ENCODE results near the gene C10orf53. TPM values are rescaled to one million over a fixed set of nuclear protein-coding genes. Genes with fewer than 3 reads are reported as not detected.

C10orf53 gene
- total and polyA plus RNA-seq, 2 donors (not counting 1 experiment from before 2014, with no cell fraction given) = not detected

DNA sequence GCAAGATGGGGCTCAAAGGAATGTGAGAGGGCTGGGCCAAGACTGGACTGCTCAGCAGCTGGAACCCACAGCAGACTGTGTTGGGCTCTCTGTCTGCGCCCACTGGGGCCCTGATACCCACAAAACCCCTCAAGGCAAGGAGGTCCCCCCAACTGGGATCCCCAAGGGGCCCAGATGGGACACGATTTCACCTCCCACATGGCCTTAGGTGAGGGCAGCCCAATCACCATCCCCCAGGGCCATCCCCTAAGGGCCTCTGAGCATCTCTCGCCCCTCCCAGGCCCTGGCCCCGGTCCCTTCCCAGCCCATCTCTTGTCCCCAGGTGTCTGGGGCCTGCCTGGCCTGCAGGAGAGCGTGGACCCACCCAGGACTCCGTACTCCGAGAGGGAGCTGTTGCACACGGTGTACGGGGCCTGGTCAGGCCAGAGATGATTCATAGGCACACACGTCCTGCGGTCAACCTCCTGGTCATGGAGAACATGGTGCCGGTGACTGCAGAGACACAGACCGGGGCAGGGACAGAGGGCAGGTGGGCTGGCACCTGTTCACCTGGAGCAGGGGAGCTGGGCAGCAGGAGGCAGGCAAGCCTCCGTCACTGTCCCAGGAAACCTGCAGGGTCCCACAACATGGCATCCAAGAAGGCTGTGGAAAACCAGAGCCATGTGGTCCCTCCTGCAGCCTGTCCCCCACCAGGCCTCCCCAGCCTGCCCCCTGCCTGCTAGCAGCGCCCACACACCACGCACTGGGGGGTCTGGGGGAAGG is 61.1 kb downstream of the C10orf53 start:
- H3K27me3 ChIP-seq (ENCODE audit: control insufficient read depth, insufficient read depth, low read length) = no peaks in the 10 kb centered on the region
- TF ChIP-seq, protein P1, sequence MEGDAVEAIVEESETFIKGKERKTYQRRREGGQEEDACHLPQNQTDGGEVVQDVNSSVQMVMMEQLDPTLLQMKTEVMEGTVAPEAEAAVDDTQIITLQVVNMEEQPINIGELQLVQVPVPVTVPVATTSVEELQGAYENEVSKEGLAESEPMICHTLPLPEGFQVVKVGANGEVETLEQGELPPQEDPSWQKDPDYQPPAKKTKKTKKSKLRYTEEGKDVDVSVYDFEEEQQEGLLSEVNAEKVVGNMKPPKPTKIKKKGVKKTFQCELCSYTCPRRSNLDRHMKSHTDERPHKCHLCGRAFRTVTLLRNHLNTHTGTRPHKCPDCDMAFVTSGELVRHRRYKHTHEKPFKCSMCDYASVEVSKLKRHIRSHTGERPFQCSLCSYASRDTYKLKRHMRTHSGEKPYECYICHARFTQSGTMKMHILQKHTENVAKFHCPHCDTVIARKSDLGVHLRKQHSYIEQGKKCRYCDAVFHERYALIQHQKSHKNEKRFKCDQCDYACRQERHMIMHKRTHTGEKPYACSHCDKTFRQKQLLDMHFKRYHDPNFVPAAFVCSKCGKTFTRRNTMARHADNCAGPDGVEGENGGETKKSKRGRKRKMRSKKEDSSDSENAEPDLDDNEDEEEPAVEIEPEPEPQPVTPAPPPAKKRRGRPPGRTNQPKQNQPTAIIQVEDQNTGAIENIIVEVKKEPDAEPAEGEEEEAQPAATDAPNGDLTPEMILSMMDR (conservative IDR thresholded peaks at IDR 0.05 in 1 of 2, IDR thresholded peaks at IDR 0.05 in 1 of 2; ENCODE audit: low read depth in 1 of 2, low read length in 2 of 2) = no peak
- no peak for TF ChIP-seq EZH2 (IDR thresholded peaks at IDR 0.05; ENCODE audit: low read length, missing control alignments)

DNA sequence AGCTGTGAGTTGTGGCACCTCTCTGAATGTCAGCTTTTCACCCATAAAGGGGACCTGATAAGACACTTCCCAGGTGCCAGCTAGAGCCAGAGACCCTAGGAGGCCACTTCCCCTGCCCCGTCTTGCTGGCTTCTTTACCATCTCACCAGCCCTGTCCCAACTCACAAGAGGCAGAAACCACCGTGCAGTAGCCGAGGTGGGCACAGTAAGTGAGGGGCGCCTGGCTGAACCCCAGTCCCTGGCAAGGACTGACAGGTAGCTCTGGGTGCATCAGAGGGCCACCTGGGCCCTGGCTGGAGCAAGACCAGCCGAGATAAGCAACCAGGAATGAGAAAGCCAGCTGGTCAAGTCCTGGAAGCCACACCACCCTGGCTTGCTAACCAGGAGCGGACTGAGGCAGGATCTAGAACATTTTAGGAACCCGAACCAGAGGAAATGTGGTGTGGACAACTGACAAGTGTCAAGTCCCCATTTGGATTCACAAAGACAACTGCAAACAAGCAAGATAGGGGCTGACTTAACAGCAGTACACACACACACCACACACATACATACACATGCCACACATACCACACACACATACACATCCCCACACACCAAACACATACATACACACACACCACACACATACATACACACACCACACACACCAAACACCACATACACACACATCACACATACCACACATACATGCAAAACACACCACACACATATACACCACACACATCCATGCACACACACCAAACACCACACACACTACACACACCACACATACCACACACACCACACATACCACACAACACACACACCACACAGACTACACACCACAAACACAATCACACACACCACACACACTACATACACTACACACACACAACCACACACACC is 61.9 kb downstream of the C10orf53 start:
- peak in 1 of 2 donors; percentile 2 for DNase-seq (ENCODE audit: low read depth in 2 of 2)

More for the DNA sequence above, 61.1 kb downstream of the C10orf53 start:
- Histone ChIP-seq H2AFZ (ENCODE audit: low read length) (no peak overlapping the region), H3K4me3 (replicated peaks in 1 of 4; ENCODE audit: control extremely low read depth in 1 of 4, insufficient read depth in 1 of 4, low read depth in 3 of 4, low read length in 4 of 4) (no peak overlapping the region), H3K79me2 (ENCODE audit: control insufficient read depth, insufficient read depth, low read length) (no peaks in the 10 kb centered on the region), H3K4me2 (ENCODE audit: extremely low read depth, insufficient read depth, low read length) (no peak overlapping the region), H3K36me3 (ENCODE audit: control insufficient read depth, insufficient read depth, low read length) (no peaks in the 10 kb centered on the region), H4K20me1 (ENCODE audit: control insufficient read depth, extremely low read depth, insufficient read depth, low read length) (no peaks in the 10 kb centered on the region), H3K4me1 (ENCODE audit: control insufficient read depth, extremely low read depth, insufficient read depth, low read length) (no peaks in the 10 kb centered on the region), H3K9me3 (ENCODE audit: control insufficient read depth, insufficient read depth, low read depth, low read length) (no peaks in the 10 kb centered on the region), H3K27ac (ENCODE audit: insufficient read depth, low read length) (no peak overlapping the region), H3K9ac (ENCODE audit: insufficient read depth, low read length) (no peak overlapping the region)
- no peak for DNase-seq (ENCODE audit: low read depth in 2 of 2)

More for the DNA sequence above, 61.9 kb downstream of the C10orf53 start:
- Histone ChIP-seq H3K4me1 (ENCODE audit: control insufficient read depth, extremely low read depth, insufficient read depth, low read length) (no peaks in the 10 kb centered on the region), H3K79me2 (ENCODE audit: control insufficient read depth, insufficient read depth, low read length) (no peaks in the 10 kb centered on the region), H3K27me3 (ENCODE audit: control insufficient read depth, insufficient read depth, low read length) (no peaks in the 10 kb centered on the region), H3K4me3 (replicated peaks in 1 of 4; ENCODE audit: control extremely low read depth in 1 of 4, insufficient read depth in 1 of 4, low read depth in 3 of 4, low read length in 4 of 4) (no peak overlapping the region), H3K9me3 (ENCODE audit: control insufficient read depth, insufficient read depth, low read depth, low read length) (no peaks in the 10 kb centered on the region), H3K9ac (ENCODE audit: insufficient read depth, low read length) (no peak overlapping the region), H3K36me3 (ENCODE audit: control insufficient read depth, insufficient read depth, low read length) (no peaks in the 10 kb centered on the region), H2AFZ (ENCODE audit: low read length) (no peak overlapping the region), H3K27ac (ENCODE audit: insufficient read depth, low read length) (no peak overlapping the region), H4K20me1 (ENCODE audit: control insufficient read depth, extremely low read depth, insufficient read depth, low read length) (no peaks in the 10 kb centered on the region), H3K4me2 (ENCODE audit: extremely low read depth, insufficient read depth, low read length) (no peak overlapping the region)
- TF ChIP-seq, protein P1 (conservative IDR thresholded peaks at IDR 0.05 in 1 of 2, IDR thresholded peaks at IDR 0.05 in 1 of 2; ENCODE audit: low read depth in 1 of 2, low read length in 2 of 2) = no peak
- no peak for TF ChIP-seq EZH2 (IDR thresholded peaks at IDR 0.05; ENCODE audit: low read length, missing control alignments)
